ENCODE data around the gene LTB4R. TPM values are rescaled to one million over a fixed set of nuclear protein-coding genes. Genes with fewer than 3 reads are reported as not detected.

LTB4R gene
- total RNA-seq, 1 donor from 2014 or later: 8.4 TPM

DNA sequence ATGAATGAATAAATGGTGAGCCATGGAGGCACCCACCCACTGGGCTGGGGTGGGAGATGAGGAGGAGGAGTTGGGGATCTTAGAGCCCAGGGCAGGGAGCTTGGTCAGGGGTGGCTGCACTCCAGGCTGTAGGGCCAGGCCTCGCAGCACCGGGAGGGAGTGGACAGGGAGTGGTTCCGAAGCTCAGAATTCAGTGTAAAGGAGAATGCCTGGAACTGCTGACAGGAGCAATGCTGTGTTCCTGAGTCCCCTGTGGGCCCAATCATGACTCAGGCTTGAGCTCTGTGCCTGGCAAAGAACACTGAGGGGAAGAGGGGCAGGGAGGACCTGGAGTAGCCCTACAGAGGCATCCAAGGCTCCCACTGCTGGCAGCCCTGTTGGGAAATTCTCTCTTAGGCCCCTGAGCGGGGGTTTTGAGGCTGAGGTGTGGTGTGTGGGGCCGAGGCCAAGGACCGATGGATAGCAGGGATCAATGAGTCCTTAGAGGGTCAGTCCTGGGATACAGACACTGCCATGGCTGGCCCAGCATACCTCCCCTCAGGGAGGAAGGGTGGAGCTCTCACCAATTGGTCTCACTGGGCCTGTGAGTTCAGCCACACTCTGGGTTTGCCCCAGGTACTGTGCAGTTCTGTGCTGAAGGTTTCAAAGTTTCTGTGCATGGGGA is 30.4 kb upstream of the LTB4R start:
- Mint-ChIP-seq H3K9me3 (ENCODE audit: low read depth) (no peaks in the 10 kb centered on the region), H3K36me3 (ENCODE audit: insufficient read depth) (no peaks in the 10 kb centered on the region), H3K27me3 (no peaks in the 10 kb centered on the region), H3K4me1 (ENCODE audit: low read depth) (no peaks in the 10 kb centered on the region), H3K4me3 (ENCODE audit: low read depth) (no peak overlapping the region), H3K27ac (no peak overlapping the region)
- no peak for DNase-seq (ENCODE audit: low spot score, unreplicated experiment)
- TF ChIP-seq, protein P1, sequence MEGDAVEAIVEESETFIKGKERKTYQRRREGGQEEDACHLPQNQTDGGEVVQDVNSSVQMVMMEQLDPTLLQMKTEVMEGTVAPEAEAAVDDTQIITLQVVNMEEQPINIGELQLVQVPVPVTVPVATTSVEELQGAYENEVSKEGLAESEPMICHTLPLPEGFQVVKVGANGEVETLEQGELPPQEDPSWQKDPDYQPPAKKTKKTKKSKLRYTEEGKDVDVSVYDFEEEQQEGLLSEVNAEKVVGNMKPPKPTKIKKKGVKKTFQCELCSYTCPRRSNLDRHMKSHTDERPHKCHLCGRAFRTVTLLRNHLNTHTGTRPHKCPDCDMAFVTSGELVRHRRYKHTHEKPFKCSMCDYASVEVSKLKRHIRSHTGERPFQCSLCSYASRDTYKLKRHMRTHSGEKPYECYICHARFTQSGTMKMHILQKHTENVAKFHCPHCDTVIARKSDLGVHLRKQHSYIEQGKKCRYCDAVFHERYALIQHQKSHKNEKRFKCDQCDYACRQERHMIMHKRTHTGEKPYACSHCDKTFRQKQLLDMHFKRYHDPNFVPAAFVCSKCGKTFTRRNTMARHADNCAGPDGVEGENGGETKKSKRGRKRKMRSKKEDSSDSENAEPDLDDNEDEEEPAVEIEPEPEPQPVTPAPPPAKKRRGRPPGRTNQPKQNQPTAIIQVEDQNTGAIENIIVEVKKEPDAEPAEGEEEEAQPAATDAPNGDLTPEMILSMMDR (IDR thresholded peaks at IDR 0.05; ENCODE audit: unreplicated experiment): no peak

DNA sequence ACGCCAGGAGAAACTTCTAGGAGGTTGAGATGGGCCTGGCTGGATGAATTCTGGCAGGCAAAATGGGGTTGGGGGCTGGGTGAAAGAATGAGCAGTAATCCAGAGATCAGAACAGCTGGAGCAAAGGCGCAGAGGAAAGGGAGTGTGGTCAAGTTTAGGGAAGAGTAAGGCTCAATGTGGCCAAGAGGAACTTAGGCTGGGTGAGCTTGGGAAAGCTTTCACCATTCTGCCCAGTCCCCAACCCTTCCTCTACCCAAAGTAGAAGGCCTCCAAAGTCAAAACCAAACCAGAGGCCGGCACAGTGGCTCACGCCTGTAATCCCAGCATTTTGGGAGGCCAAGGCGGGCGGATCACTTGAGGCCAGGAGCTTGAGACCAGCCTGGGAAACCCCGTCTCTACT is 29.7 kb upstream of the LTB4R start:
- H3K4me1 Mint-ChIP-seq (ENCODE audit: low read depth): no peaks in the 10 kb centered on the region
- H3K4me3 Mint-ChIP-seq (ENCODE audit: low read depth): no peak overlapping the region

DNA sequence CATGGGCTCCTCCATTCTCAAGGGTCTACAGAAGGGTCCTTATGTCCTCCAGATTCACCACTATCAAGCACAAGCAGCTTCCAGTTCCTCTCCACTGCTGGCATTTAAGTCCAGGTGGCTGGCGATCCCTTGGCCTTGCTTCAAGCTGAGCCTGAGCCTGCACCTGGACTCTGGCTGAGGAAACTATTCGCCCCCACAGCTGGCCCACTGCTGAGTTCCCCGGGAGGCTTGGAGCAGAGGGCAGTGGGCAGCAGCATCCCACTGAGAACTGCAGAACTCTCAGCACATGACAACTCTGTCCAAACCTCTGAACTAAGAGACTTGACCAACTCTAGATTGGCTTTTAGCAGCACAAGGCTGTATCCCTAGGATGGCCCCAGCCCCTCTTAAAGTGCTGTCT is 28.6 kb upstream of the LTB4R start:
- no peak overlapping the region for H3K27ac Mint-ChIP-seq

More for the DNA sequence above, 29.7 kb upstream of the LTB4R start:
- Mint-ChIP-seq H3K27me3 (no peaks in the 10 kb centered on the region), H3K27ac (no peak overlapping the region), H3K9me3 (ENCODE audit: low read depth) (no peaks in the 10 kb centered on the region), H3K36me3 (ENCODE audit: insufficient read depth) (no peaks in the 10 kb centered on the region)
- no peak for DNase-seq (ENCODE audit: low spot score, unreplicated experiment)
- TF ChIP-seq, protein P1 (IDR thresholded peaks at IDR 0.05; ENCODE audit: unreplicated experiment): no peak

DNA sequence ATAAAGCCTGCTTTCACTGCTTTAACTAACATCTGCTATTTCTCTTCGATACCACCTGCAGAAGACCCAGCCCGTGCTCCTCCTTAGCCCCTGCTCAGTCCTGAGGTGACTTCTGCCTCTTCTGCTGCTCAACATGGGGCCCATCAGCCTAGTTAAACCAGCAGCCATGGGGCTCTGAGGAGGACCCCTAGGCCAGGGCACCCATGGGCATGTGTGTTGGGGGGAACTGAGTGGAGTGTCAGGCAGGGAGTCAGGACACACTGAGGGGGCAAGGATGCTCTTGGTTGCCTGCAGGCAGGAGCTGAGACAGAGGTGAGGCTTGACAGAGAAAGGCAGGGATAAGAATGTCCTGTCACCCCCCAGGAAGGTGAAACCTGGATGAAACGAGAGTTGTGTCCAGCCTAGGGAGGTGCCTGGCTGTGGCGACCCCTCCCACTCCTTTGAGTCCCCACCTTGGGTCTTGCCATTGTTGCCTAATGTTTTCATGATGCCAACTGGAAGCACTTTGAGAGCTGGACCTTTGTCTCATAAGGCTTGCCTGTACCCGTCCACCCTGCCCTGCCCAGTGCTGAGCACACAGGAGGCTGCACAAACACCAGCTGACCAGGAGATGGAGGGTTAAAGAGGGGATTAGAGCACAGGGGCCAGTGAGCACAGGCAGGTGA is 27.4 kb upstream of the LTB4R start:
- TF ChIP-seq, protein P1 (IDR thresholded peaks at IDR 0.05; ENCODE audit: unreplicated experiment): no peak
- Mint-ChIP-seq H3K36me3 (ENCODE audit: insufficient read depth) (no peaks in the 10 kb centered on the region), H3K27me3 (no peaks in the 10 kb centered on the region), H3K4me3 (ENCODE audit: low read depth) (no peak overlapping the region), H3K27ac (no peak overlapping the region), H3K4me1 (ENCODE audit: low read depth) (no peaks in the 10 kb centered on the region), H3K9me3 (ENCODE audit: low read depth) (no peaks in the 10 kb centered on the region)
- no peak for DNase-seq (ENCODE audit: low spot score, unreplicated experiment)

More for the DNA sequence above, 28.6 kb upstream of the LTB4R start:
- DNase-seq (ENCODE audit: low spot score, unreplicated experiment): no peak
- TF ChIP-seq, protein P1 (IDR thresholded peaks at IDR 0.05; ENCODE audit: unreplicated experiment): no peak
- Mint-ChIP-seq H3K27me3 (no peaks in the 10 kb centered on the region), H3K9me3 (ENCODE audit: low read depth) (no peaks in the 10 kb centered on the region), H3K4me1 (ENCODE audit: low read depth) (no peaks in the 10 kb centered on the region), H3K4me3 (ENCODE audit: low read depth) (no peak overlapping the region), H3K36me3 (ENCODE audit: insufficient read depth) (no peaks in the 10 kb centered on the region)

DNA sequence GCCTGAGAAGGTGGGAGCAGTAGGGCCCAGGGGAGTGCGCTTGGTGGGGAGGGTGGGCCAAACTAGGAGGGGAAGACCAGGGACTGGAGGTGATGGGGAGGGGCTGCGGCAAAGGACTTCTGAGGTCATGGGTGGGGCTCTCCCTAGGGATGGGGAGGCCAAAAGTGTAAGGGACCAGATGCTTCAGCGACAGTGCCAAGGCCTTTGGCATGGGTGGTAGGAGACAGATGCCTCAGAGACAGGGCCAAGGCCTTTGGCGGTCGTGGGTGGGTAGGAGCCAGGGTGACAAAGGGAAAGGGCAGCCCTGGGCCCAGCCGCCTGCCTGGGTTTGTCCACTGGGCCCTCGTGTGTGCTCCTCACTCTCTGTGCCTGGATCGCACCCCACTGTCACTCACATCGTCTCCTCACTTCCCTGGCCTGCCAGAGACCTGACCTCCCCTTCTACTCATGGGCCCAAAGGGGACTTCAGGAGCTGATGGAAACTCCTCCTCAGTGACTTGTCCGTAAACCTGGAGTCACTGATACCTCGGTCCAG is 26.7 kb upstream of the LTB4R start:
- Mint-ChIP-seq H3K4me1 (ENCODE audit: low read depth) (no peaks in the 10 kb centered on the region), H3K27me3 (no peaks in the 10 kb centered on the region), H3K4me3 (ENCODE audit: low read depth) (no peak overlapping the region), H3K36me3 (ENCODE audit: insufficient read depth) (no peaks in the 10 kb centered on the region), H3K9me3 (ENCODE audit: low read depth) (no peaks in the 10 kb centered on the region), H3K27ac (no peak overlapping the region)
- DNase-seq (ENCODE audit: low spot score, unreplicated experiment): no peak
- TF ChIP-seq, protein P1 (IDR thresholded peaks at IDR 0.05; ENCODE audit: unreplicated experiment): no peak
